SK-N-SH treated with all-trans-retinoic acid at 6 μM for 48 hours (cell line): ENCODE measurements around the gene ANKIB1.

Experiments
- ATAC-seq: fragments of 200-7000 bp; cut with Tn5 transposase; 3 replicates; pipeline ENCODE4 v1.9.1; 2020; ENCODE audit warnings: mild to moderate bottlenecking, moderate library complexity
- ARNTL ChIP-seq: fragments of 450-650 bp; formaldehyde crosslinking; IDR thresholded peaks from 2 replicates; pipeline ENCODE4 v1.5.0; 2020; ENCODE audit warnings: low read depth, mild to moderate bottlenecking, moderate library complexity, borderline replicate concordance
- BACH2 ChIP-seq: fragments of 250-450 bp; sonication (Bioruptor Pico); IDR thresholded peaks from 2 replicates; pipeline ENCODE4 v1.9.0; 2021; ENCODE audit warnings: mild to moderate bottlenecking, borderline replicate concordance
- CREB5 ChIP-seq: fragments of 250-450 bp; sonication (Bioruptor Pico); IDR thresholded peaks from 2 replicates; pipeline ENCODE4 v1.5.1; 2020; ENCODE audit warnings: low read depth, mild to moderate bottlenecking, moderate library complexity
- CSDC2 ChIP-seq: fragments of 250-450 bp; sonication (Bioruptor Pico); IDR thresholded peaks from 2 replicates; pipeline ENCODE4 v1.5.0; 2020; ENCODE audit warnings: mild to moderate bottlenecking, moderate library complexity
- ESRRG ChIP-seq: fragments of 250-450 bp; sonication (Bioruptor Pico); IDR thresholded peaks from 2 replicates; pipeline ENCODE4 v1.6.1; 2021; ENCODE audit warnings: mild to moderate bottlenecking
- GLIS3 ChIP-seq: fragments of 250-450 bp; sonication (Bioruptor Pico); IDR thresholded peaks from 2 replicates; pipeline ENCODE4 v1.5.0; 2020; ENCODE audit warnings: mild to moderate bottlenecking, moderate library complexity
- ISL1 ChIP-seq: fragments of 250-450 bp; sonication (Bioruptor Pico); IDR thresholded peaks from 2 replicates; pipeline ENCODE4 v2.1.2; 2022; ENCODE audit warnings: mild to moderate bottlenecking, moderate library complexity
- OSR1 ChIP-seq: fragments of 250-450 bp; sonication (Bioruptor Pico); IDR thresholded peaks from 2 replicates; pipeline ENCODE4 v1.8.0; 2022; ENCODE audit warnings: moderate library complexity, mild to moderate bottlenecking, inconsistent platforms
- PPARA ChIP-seq: fragments of 250-450 bp; sonication (Bioruptor Pico); IDR thresholded peaks from 2 replicates; pipeline ENCODE4 v1.5.0; 2020; ENCODE audit warnings: mild to moderate bottlenecking, borderline replicate concordance
- RARB ChIP-seq: fragments of 250-450 bp; sonication (Bioruptor Pico); IDR thresholded peaks from 2 replicates; pipeline ENCODE4 v1.8.0; 2021; ENCODE audit warnings: mild to moderate bottlenecking, moderate library complexity
- SNAI2 ChIP-seq: fragments of 250-450 bp; sonication (Bioruptor Pico); IDR thresholded peaks from 2 replicates; pipeline ENCODE4 v1.5.0; 2020; ENCODE audit warnings: mild to moderate bottlenecking, moderate library complexity
- TCF4 ChIP-seq: fragments of 250-450 bp; sonication (Bioruptor Pico); IDR thresholded peaks from 2 replicates; pipeline ENCODE4 v1.8.0; 2021; ENCODE audit warnings: mild to moderate bottlenecking, moderate library complexity, borderline replicate concordance
- TOX ChIP-seq: fragments of 250-450 bp; sonication (Bioruptor Pico); IDR thresholded peaks from 2 replicates; pipeline ENCODE4 v1.8.0; 2021; ENCODE audit warnings: mild to moderate bottlenecking, moderate library complexity, borderline replicate concordance
- ZFP30 ChIP-seq: fragments of 450-650 bp; formaldehyde crosslinking; IDR thresholded peaks from 2 replicates; pipeline ENCODE4 v1.5.0; 2022; ENCODE audit warnings: mild to moderate bottlenecking, moderate library complexity
- ZNF565 ChIP-seq: fragments of 450-650 bp; formaldehyde crosslinking; conservative IDR thresholded peaks from 2 replicates; pipeline ENCODE4 v1.5.0; 2020; ENCODE audit warnings: low read depth, mild to moderate bottlenecking, moderate library complexity
- ZNF70 ChIP-seq: fragments of 450-650 bp; formaldehyde crosslinking; IDR thresholded peaks from 2 replicates; pipeline ENCODE4 v1.5.0; 2020; ENCODE audit warnings: mild to moderate bottlenecking, moderate library complexity
- TF ChIP-seq, protein P1 (sequence below): fragments of 250-450 bp; sonication (Bioruptor Pico); IDR thresholded peaks from 2 replicates; pipeline ENCODE4 v1.8.0; 2021; ENCODE audit warnings: low read depth, mild to moderate bottlenecking, moderate library complexity, borderline replicate concordance
- TF ChIP-seq, protein P2 (sequence below): fragments of 250-450 bp; sonication (Bioruptor Pico); IDR thresholded peaks from 2 replicates; pipeline ENCODE4 v1.5.0; 2020; ENCODE audit warnings: mild to moderate bottlenecking, moderate library complexity
- TF ChIP-seq, protein P3 (sequence below): fragments of 250-450 bp; sonication (Bioruptor Pico); IDR thresholded peaks from 2 replicates; pipeline ENCODE4 v1.8.0; 2020; ENCODE audit warnings: mild to moderate bottlenecking, moderate library complexity, borderline replicate concordance

ANKIB1 gene

GRCh38 chr7:92427193-92427592 is 181.4 kb downstream of the ANKIB1 start (continued):
- no peak for TF ChIP-seq ARNTL
- no peak for TF ChIP-seq ZFP30 (CRISPR knock-in tag)
- no peak for TF ChIP-seq ZNF70 (CRISPR knock-in tag)

GRCh38 chr7:92432299-92432946 is 186.6 kb downstream of the ANKIB1 start:
- TF ChIP-seq OSR1 (CRISPR knock-in tag): no peak
- TF ChIP-seq ZNF70 (CRISPR knock-in tag): no peak
- no peak for TF ChIP-seq ISL1 (CRISPR knock-in tag)
- TF ChIP-seq, protein P1, sequence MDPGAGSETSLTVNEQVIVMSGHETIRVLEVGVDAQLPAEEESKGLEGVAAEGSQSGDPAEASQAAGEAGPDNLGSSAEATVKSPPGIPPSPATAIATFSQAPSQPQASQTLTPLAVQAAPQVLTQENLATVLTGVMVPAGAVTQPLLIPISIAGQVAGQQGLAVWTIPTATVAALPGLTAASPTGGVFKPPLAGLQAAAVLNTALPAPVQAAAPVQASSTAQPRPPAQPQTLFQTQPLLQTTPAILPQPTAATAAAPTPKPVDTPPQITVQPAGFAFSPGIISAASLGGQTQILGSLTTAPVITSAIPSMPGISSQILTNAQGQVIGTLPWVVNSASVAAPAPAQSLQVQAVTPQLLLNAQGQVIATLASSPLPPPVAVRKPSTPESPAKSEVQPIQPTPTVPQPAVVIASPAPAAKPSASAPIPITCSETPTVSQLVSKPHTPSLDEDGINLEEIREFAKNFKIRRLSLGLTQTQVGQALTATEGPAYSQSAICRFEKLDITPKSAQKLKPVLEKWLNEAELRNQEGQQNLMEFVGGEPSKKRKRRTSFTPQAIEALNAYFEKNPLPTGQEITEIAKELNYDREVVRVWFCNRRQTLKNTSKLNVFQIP (CRISPR knock-in tag): no peak
- TF ChIP-seq ARNTL: no peak
- no peak for ATAC-seq

- TF ChIP-seq BACH2 (CRISPR knock-in tag) (no peak), GLIS3 (no peak), ZNF70 (CRISPR knock-in tag) (no peak), CSDC2 (CRISPR knock-in tag) (no peak), RARB (CRISPR knock-in tag) (no peak), OSR1 (CRISPR knock-in tag) (no peak), SNAI2 (no peak), PPARA (CRISPR knock-in tag) (no peak), TCF4 (CRISPR knock-in tag) (no peak), CREB5 (CRISPR knock-in tag) (no peak)
- TF ChIP-seq, all 23 proteins: peak for 0
- ATAC-seq: no peak
Observed at GRCh38 chr7:92433019-92433418, 187.2 kb downstream of the ANKIB1 start.

GRCh38 chr7:92435542-92435941 is 189.8 kb downstream of the ANKIB1 start:
- no peak for ATAC-seq
- TF ChIP-seq TOX (CRISPR knock-in tag): no peak
- no peak for TF ChIP-seq SNAI2
- TF ChIP-seq ESRRG: no peak
- TF ChIP-seq ZFP30 (CRISPR knock-in tag): no peak
- TF ChIP-seq CSDC2 (CRISPR knock-in tag): no peak
- TF ChIP-seq ZNF565 (CRISPR knock-in tag): no peak
- TF ChIP-seq OSR1 (CRISPR knock-in tag): no peak
- TF ChIP-seq BACH2 (CRISPR knock-in tag): no peak
- TF ChIP-seq TCF4 (CRISPR knock-in tag): no peak
- TF ChIP-seq CREB5 (CRISPR knock-in tag): no peak
- TF ChIP-seq, protein P1 (CRISPR knock-in tag): no peak
- no peak for TF ChIP-seq ARNTL
- no peak for TF ChIP-seq ISL1 (CRISPR knock-in tag)
- no peak for TF ChIP-seq ZNF70 (CRISPR knock-in tag)
- TF ChIP-seq GLIS3: no peak

DNA sequence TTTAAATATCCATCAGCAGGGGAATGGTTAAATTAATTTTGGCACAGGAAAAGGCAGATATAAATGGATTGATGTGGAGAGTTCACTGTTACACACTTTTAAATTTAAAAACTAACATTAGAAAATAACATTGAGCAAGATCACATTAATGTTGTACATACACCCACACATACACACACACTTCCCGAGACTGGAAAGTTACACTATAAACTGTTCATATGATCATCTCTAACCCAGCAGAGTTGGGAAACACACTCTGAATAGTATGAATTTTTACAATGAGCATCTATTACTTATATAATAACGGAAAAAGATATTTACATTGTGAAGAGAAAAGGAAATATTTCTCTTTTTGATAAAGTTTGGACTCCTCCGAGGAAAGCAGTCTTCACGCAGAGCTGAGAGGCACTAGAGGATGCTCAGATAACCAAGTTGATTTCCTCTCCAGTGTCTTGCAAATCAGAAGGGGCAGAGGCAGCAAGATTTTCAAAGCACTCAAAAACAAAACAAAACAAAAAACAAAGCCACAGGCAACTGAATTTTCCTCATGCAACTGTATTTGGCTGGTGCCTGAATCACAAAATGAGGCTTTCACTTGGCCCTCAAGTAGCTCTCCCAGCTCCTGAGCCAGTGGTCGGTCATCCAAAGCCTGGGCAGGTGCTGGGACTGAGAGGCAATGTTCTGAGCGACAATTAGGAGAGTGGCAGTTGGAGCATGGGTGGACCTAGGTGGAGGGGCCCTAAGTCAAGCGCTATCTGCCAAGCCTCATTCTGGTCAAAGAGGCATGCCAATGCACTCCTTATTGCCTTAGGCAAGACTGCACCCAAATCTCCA is 191.1 kb downstream of the ANKIB1 start:
- no peak for ATAC-seq
- TF ChIP-seq OSR1 (CRISPR knock-in tag) (no peak), ZNF70 (CRISPR knock-in tag) (no peak), GLIS3 (no peak), CSDC2 (CRISPR knock-in tag) (no peak), SNAI2 (no peak), ISL1 (CRISPR knock-in tag) (no peak), ZFP30 (CRISPR knock-in tag) (no peak), TOX (CRISPR knock-in tag) (no peak), PPARA (CRISPR knock-in tag) (no peak)
- TF ChIP-seq, protein P2, sequence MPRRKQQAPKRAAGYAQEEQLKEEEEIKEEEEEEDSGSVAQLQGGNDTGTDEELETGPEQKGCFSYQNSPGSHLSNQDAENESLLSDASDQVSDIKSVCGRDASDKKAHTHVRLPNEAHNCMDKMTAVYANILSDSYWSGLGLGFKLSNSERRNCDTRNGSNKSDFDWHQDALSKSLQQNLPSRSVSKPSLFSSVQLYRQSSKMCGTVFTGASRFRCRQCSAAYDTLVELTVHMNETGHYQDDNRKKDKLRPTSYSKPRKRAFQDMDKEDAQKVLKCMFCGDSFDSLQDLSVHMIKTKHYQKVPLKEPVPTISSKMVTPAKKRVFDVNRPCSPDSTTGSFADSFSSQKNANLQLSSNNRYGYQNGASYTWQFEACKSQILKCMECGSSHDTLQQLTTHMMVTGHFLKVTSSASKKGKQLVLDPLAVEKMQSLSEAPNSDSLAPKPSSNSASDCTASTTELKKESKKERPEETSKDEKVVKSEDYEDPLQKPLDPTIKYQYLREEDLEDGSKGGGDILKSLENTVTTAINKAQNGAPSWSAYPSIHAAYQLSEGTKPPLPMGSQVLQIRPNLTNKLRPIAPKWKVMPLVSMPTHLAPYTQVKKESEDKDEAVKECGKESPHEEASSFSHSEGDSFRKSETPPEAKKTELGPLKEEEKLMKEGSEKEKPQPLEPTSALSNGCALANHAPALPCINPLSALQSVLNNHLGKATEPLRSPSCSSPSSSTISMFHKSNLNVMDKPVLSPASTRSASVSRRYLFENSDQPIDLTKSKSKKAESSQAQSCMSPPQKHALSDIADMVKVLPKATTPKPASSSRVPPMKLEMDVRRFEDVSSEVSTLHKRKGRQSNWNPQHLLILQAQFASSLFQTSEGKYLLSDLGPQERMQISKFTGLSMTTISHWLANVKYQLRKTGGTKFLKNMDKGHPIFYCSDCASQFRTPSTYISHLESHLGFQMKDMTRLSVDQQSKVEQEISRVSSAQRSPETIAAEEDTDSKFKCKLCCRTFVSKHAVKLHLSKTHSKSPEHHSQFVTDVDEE (CRISPR knock-in tag): no peak
- TF ChIP-seq, protein P3, sequence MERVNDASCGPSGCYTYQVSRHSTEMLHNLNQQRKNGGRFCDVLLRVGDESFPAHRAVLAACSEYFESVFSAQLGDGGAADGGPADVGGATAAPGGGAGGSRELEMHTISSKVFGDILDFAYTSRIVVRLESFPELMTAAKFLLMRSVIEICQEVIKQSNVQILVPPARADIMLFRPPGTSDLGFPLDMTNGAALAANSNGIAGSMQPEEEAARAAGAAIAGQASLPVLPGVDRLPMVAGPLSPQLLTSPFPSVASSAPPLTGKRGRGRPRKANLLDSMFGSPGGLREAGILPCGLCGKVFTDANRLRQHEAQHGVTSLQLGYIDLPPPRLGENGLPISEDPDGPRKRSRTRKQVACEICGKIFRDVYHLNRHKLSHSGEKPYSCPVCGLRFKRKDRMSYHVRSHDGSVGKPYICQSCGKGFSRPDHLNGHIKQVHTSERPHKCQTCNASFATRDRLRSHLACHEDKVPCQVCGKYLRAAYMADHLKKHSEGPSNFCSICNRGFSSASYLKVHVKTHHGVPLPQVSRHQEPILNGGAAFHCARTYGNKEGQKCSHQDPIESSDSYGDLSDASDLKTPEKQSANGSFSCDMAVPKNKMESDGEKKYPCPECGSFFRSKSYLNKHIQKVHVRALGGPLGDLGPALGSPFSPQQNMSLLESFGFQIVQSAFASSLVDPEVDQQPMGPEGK (CRISPR knock-in tag): no peak
